ENCODE results near the gene CYLD.

CYLD gene

DNA sequence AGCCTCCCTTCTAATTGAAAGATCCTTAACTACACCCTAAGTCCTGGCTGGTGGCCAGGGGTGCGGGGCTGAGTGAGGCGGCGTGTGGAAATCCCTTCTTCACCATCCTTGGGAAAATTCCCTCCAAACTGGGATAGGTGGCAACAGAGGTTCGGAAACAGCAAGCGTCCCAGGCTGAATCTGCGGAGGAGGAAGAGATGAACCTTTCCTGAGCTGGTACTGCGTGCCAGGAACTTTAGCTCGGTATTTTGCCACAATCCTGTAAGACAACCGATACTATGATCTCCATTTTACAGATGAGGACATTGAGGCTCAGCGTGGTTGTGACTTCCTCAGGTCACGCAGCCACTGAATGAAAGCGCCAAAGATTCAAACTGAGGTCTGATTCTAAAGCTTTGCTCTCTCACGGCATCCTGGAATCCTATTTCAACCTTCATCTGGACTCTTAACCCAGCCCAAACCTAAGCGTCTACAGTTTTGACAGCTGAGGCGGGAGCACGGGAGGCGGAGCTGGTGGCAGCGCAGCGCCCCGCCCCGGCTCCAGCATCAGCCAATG, 583 bp upstream of the CYLD start:
- no peak for DNase-seq

DNA sequence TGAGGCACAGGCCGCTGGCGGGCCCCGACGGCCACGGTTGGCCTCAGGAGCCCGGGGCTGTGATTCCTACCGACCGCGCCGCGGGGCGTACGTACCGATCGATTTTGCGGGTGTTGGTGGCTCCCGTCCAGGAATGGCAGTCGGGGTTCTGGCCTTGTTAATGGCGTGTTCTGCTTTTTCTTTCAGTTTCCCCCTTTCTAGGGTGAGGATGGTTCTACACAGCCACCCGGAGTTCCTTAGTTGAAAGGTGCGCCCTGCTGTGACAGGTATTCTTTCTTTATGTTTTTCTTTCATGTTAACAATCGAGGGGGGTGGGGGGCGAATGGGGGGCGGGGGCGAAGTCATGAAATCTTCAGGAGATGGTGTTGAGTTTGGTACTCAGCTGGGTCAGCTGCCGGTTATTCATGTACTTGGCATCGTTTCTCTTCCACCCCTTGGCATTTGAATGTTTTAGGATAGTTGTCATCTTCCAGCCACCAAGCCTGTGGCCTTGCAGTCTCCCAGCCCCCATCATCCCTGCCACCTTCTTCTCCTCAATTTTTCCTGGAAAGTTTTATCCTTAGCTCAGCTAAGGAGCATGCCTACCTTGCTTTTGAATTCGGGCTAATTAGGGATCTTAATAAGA, 802 bp downstream of the CYLD start:
- DNase-seq: no peak

DNA sequence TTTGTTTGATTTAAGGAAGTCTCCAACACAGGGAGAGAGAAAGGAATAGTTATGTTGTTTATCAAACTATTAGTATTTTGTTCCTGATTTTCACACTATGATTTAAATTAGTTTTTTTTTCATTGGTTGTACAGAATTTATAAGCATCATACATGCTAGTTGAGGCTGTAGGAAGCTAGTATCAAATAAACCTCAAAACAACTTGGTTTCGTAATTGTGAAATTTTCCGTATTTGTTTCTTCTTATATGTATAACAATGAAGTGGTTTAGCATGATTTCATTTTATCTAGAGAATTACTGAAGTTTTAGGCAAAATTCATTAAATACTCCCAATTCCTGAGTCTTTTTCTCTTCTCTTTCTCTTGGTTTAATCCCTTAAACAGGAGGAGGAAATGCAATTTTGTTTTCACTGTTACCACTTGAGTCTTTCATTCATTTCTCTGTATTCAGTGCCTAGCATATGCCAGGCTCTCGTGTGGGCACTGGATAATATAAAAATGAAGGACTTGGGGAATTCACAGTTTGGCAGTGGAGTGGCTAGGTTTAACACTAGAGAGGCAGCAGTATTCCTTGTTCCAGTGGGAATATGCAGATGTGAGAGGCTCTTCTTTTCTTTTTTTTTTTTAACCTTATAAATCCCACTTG, 1.8 kb downstream of the CYLD start:
- no peak for DNase-seq

GRCh38 chr16:50744881-50745280, 3.0 kb downstream of the CYLD start:
- DNase-seq: no peak

- no peak for DNase-seq
Measured at GRCh38 chr16:50745940-50746339, 4.1 kb downstream of the CYLD start.

- DNase-seq: no peak
Measured at GRCh38 chr16:50747207-50747956, 5.5 kb downstream of the CYLD start.

- DNase-seq: no peak
Measured at GRCh38 chr16:50751528-50751927, 9.6 kb downstream of the CYLD start.

DNA sequence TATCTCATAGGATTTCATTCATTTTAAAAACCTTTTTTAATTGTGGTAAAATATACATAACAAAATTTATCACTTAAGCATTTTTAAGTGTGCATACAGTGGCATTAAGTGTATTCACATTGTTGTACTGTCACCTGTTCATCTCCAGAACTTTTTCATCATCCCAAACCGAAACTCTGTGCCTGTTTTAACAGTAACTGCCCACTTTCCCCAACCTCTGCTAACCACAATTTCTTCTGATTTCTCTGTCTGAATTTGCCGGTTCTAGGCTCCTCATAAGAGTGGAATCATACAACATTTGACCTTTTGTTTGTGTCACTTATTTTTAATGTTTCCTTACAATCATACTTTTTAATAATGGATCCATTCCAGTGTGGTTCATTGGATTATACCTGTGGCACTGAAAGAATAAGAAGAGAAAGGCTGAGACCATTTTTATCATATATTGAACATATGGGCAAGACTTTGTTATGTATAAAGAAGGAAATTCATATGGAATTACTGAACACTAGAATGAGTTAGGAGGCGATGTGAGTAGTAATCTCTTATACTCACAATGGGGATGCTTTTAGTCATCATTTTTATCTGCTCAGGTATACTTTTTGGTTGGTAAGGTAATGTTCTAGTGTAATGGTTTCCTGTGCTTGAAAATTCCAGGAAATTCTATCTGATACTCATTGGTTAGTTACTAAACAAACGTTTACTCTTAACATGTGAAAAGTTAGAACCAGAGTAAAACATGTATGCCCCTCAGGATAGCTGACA, 10.8 kb downstream of the CYLD start:
- no peak for DNase-seq

- no peak for DNase-seq
Measured at GRCh38 chr16:50756473-50756872, 14.6 kb downstream of the CYLD start.

- no peak for DNase-seq
Measured at GRCh38 chr16:50761267-50761666, 19.4 kb downstream of the CYLD start.

- DNase-seq: no peak
Measured at GRCh38 chr16:50762241-50762640, 20.4 kb downstream of the CYLD start.

GRCh38 chr16:50763211-50763610, 21.3 kb downstream of the CYLD start:
- no peak for DNase-seq

- DNase-seq: no peak
Measured at GRCh38 chr16:50765260-50765659, 23.4 kb downstream of the CYLD start.

GRCh38 chr16:50765861-50766260, 24.0 kb downstream of the CYLD start:
- DNase-seq: no peak

GRCh38 chr16:50767197-50767596, 25.3 kb downstream of the CYLD start:
- DNase-seq: no peak

DNA sequence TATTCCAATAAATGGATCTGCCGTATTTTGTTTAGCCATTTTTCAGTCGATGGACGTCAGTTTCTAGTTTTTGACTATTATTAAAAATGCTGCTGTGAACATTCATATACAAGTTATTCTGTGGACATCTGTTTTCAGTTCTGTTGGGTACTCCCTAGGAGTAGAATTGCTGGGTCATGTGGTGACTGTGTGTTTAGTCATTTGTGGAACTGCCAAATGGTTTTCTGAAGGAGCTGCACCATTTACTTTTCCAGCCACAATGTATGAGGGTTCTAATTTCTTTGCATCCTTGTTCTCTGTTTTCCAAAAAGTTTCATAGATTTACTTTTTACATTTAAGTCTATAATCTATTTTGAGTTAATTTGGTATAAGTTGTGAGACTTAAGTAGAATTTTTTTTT, 29.5 kb downstream of the CYLD start:
- no peak for DNase-seq

GRCh38 chr16:50774405-50774804, 32.5 kb downstream of the CYLD start:
- DNase-seq: no peak

GRCh38 chr16:50774960-50775359, 33.1 kb downstream of the CYLD start:
- DNase-seq: no peak

DNA sequence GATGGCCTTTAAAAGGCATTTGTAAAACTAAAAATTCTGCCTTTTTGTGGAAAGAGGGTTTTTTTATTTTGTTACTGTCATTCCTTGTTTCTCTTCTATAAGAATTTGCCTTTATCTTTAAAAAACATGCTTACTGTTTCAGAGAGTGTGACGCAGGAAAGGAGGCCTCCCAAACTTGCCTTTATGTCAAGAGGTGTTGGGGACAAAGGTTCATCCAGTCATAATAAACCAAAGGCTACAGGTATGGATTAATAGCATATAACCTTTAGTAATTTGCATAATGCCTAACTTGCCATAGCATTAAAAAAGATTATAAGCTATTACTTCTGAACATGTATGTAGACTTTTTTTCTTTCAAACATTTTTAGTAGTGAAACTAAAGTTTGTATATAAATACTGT, 34.2 kb downstream of the CYLD start:
- no peak for DNase-seq

DNA sequence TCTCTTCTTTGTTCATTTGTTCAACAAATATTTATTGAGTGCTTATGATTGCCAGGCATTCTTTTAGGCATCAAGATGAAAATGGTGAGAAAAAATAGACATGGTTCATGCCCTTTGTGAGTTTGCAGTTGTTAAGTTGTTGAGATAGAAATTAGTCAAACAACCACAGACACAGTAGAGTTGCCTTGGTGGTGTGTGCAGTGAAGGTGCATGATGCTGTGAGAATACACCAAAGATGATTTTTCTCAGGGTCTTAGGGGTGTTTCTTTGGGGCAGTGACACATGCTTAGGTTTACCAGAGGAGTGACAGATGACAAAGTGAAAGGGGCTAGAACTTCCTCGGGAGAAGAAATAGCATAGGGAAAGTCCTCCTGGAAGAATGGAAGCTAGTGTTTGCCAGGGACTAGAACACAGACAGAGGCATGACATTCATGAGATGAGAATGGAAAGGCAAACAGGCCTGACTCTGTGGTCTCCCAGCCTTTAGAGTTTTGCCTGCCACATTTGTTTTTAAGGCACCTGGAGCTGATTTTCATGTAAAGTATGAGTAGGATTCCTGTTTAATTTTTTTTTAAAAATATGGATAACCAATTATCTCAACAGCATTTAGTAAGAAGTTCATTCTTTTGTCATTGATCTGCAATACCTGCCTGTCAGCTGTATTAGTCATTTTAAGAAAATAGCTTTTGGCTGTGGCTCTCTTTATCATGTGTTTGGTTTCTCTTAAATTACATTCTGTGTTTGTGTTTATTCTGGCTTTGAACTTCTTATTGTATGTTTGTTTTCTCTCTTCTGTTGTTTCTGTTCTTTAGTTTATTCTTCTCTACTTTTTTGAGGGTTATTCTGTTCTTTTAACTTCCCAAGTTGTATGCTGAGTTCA, 36.6 kb downstream of the CYLD start:
- DNase-seq: no peak

- no peak for DNase-seq
Measured at GRCh38 chr16:50781043-50781442, 39.2 kb downstream of the CYLD start.

DNA sequence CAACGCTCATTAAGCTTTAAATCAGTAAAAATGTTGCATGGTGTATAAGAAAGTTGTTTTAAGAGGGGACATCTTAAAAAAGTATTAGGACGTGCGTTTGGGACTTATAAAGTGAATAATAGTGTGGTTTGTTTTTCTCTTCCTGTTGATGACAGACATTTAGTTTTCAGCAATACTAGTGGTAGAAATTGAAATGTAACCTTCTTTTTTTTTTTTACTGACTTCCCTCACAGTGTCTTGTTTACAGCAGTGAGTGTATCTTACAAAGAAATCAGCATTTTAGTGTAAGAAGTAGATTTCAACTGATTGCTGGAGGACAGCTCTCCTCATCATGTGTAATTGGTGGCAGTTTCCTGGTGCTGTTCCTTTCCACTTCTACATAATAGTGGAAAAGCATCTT, 39.6 kb downstream of the CYLD start:
- no peak for DNase-seq

All from SIG-M5 (cell line).